GM23338 (cell line): ENCODE measurements around the gene SCGN. TPM values are rescaled to one million over a fixed set of nuclear protein-coding genes. Genes with fewer than 3 reads are reported as not detected.

Experiments used
- ATAC-seq: fragments of 200-7000 bp; cut with Tn5 transposase; 3 replicates; pipeline ENCODE4 v1.9.1; 2020
- DNase-seq: peaks from one replicate; pipeline ENCODE4 v3.0.0-alpha.2; 2015; ENCODE audit warnings: low spot score
- H2AFZ ChIP-seq: fragments of 200-600 bp; sonication (generic); 2 replicates; pipeline ENCODE4 v1.8.0; 2016; ENCODE audit warnings: antibody characterized with exemption, mild to moderate bottlenecking, moderate library complexity
- H3F3A ChIP-seq: fragments of 200-600 bp; sonication (generic); replicated peaks from 2 replicates; pipeline ENCODE4 v1.8.0; 2017; ENCODE audit warnings: antibody characterized with exemption, mixed run types, low read depth
- H3K27ac ChIP-seq: fragments of 200-600 bp; sonication (generic); 2 replicates; pipeline ENCODE4 v1.6.1; 2016; ENCODE audit warnings: low read depth
- H3K27me3 ChIP-seq: fragments of 200-600 bp; sonication (generic); 2 replicates; pipeline ENCODE4 v1.8.0; 2016; ENCODE audit warnings: mild to moderate bottlenecking, mixed run types, moderate library complexity; ENCODE audit not compliant: insufficient read depth
- H3K36me3 ChIP-seq: fragments of 200-600 bp; sonication (generic); 2 replicates; pipeline ENCODE4 v1.8.0; 2016; ENCODE audit warnings: mild to moderate bottlenecking; ENCODE audit not compliant: insufficient read depth
- H3K4me1 ChIP-seq: fragments of 200-600 bp; sonication (generic); 2 replicates; pipeline ENCODE4 v1.8.0; 2016; ENCODE audit warnings: mild to moderate bottlenecking, moderate library complexity; ENCODE audit not compliant: insufficient read depth
- H3K4me2 ChIP-seq: fragments of 200-600 bp; sonication (generic); 2 replicates; pipeline ENCODE4 v1.7.1; 2017; ENCODE audit warnings: mixed run types
- H3K4me3 ChIP-seq: fragments of 200-600 bp; sonication (generic); 2 replicates; pipeline ENCODE4 v1.6.1; 2016; ENCODE audit warnings: mixed run types
- H3K79me2 ChIP-seq: fragments of 200-600 bp; sonication (generic); replicated peaks from 2 replicates; pipeline ENCODE4 v1.8.0; 2017; ENCODE audit warnings: mild to moderate bottlenecking; ENCODE audit not compliant: insufficient read depth
- H3K9me2 ChIP-seq: fragments of 200-600 bp; sonication (generic); 2 replicates; pipeline ENCODE4 v1.8.0; 2017; ENCODE audit not compliant: insufficient read depth
- H4K20me1 ChIP-seq: fragments of 200-600 bp; sonication (generic); replicated peaks from 2 replicates; pipeline ENCODE4 v1.8.0; 2017; ENCODE audit warnings: mild to moderate bottlenecking; ENCODE audit not compliant: insufficient read depth
- H3K27ac Mint-ChIP-seq: 2 replicates; pipeline ENCODE4 v1.8.0; 2020; ENCODE audit warnings: inconsistent platforms, mild to moderate bottlenecking, moderate library complexity, mixed read lengths
- H3K27me3 Mint-ChIP-seq: 3 replicates; pipeline ENCODE4 v1.8.0; 2022; ENCODE audit warnings: low read depth, mild to moderate bottlenecking, moderate library complexity, mixed read lengths, inconsistent platforms; ENCODE audit not compliant: insufficient read depth, poor library complexity
- H3K36me3 Mint-ChIP-seq: 3 replicates; pipeline ENCODE4 v1.8.0; 2021; ENCODE audit warnings: low read depth, mild to moderate bottlenecking, inconsistent platforms, moderate library complexity, mixed read lengths
- H3K4me1 Mint-ChIP-seq: 3 replicates; pipeline ENCODE4 v1.8.0; 2020; ENCODE audit warnings: mild to moderate bottlenecking, inconsistent platforms, mixed read lengths
- H3K4me3 Mint-ChIP-seq: 3 replicates; pipeline ENCODE4 v1.8.0; 2021; ENCODE audit warnings: moderate library complexity, mild to moderate bottlenecking, inconsistent platforms, mixed read lengths
- H3K9me3 Mint-ChIP-seq: 3 replicates; pipeline ENCODE4 v1.8.0; 2020; ENCODE audit warnings: moderate library complexity, mild to moderate bottlenecking, inconsistent platforms, mixed read lengths
- CREB1 ChIP-seq: fragments of 250-450 bp; sonication (Bioruptor Pico); IDR thresholded peaks from 2 replicates; pipeline ENCODE4 v1.5.0; 2020; ENCODE audit warnings: low read depth, mild to moderate bottlenecking, moderate library complexity
- EZH2 ChIP-seq: fragments of 200-600 bp; sonication (generic); IDR thresholded peaks from one replicate; pipeline ENCODE4 v1.8.0; 2017; ENCODE audit warnings: antibody characterized with exemption, mild to moderate bottlenecking, low read depth; ENCODE audit not compliant: unreplicated experiment
- EZH2phosphoT487 ChIP-seq: fragments of 200-600 bp; sonication (generic); IDR thresholded peaks from one replicate; pipeline ENCODE4 v1.8.1; 2018; ENCODE audit warnings: antibody characterized with exemption; ENCODE audit not compliant: unreplicated experiment
- JUNB ChIP-seq: IDR thresholded peaks from one replicate; pipeline ENCODE4 v1.6.1; 2016; ENCODE audit warnings: antibody characterized with exemption; ENCODE audit not compliant: unreplicated experiment
- NANOG ChIP-seq: IDR thresholded peaks from 2 replicates; pipeline ENCODE4 v1.6.1; 2016; ENCODE audit warnings: antibody characterized with exemption, borderline replicate concordance
- POLR2AphosphoS5 ChIP-seq: IDR thresholded peaks from 2 replicates; pipeline ENCODE4 v1.6.1; 2016; ENCODE audit warnings: antibody characterized with exemption, low read depth
- STAT1 ChIP-seq: IDR thresholded peaks from one replicate; pipeline ENCODE4 v1.6.1; 2016; ENCODE audit warnings: antibody characterized with exemption; ENCODE audit not compliant: unreplicated experiment
- ZNF114 ChIP-seq: fragments of 250-450 bp; sonication (Bioruptor Pico); IDR thresholded peaks from 2 replicates; pipeline ENCODE4 v1.5.0; 2020; ENCODE audit warnings: mild to moderate bottlenecking, moderate library complexity
- ZNF331 ChIP-seq: fragments of 250-450 bp; sonication (Bioruptor Pico); IDR thresholded peaks from 2 replicates; pipeline ENCODE4 v1.5.0; 2020; ENCODE audit warnings: low read depth, mild to moderate bottlenecking, moderate library complexity
- ZNF462 ChIP-seq: fragments of 250-450 bp; sonication (Bioruptor Pico); IDR thresholded peaks from 2 replicates; pipeline ENCODE4 v1.5.0; 2020; ENCODE audit warnings: mild to moderate bottlenecking, moderate library complexity
- polyA plus RNA-seq: library from polyadenylated mRNA; unstranded; fragments of >200 nt; fragmentation: Nextera tagmentation; extraction: Ambion mirVana; gene quantifications from 2 replicates; pipeline ENCODE4 v1.2.1, GENCODE V29; 2016
- total RNA-seq: library from RNA; depleted of rRNA; stranded (reverse); fragments of >200 nt; shearing (Covaris generic); gene quantifications from 2 replicates; pipeline ENCODE4 v1.2.3, GENCODE V29; 2014
- TF ChIP-seq, protein P1 (sequence below): IDR thresholded peaks from one replicate; pipeline ENCODE4 v1.6.1; 2018; ENCODE audit warnings: antibody characterized with exemption; ENCODE audit not compliant: unreplicated experiment
- TF ChIP-seq, protein P2 (sequence below), 2 experiments: fragments of 200-600 bp in 1 of 2; sonication (generic) in 1 of 2; conservative IDR thresholded peaks; 2 replicates each; pipeline versions ENCODE4 v1.5.1 to v1.6.1; 2016 to 2017; ENCODE audit warnings: antibody characterized with exemption in 2 of 2, low read depth in 2 of 2, mild to moderate bottlenecking in 2 of 2, moderate library complexity in 1 of 2

Gene SCGN
- total and polyA plus RNA-seq, 2 experiments from 2014 or later: not detected

DNA sequence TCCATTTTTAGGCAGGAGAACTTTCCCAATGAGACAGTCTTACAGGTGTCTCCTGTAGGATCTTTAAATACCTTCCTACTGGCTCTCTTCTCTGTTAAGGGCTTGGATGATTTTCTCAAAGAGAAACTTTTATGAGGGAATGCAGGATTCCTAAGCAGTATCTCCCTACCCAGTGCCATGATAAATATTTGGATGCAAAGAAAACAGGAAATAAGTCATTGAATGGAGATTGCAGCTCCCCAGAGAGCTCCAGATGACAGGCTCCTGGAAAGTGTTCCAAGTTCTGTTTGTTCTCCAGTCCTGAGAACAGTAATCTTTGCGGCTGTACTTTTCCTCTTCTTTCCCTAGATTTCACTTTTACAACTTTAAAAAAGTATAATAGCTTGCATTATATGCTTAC is 2.4 kb upstream of the SCGN start:
- H3K4me3 Mint-ChIP-seq: no peak overlapping the region
- Histone ChIP-seq H3K4me1 (peaks cover 20% of the 10 kb centered on the region; the same call in 1 of the 2 replicates), H3K36me3 (no peaks in the 10 kb centered on the region), H4K20me1 (0 out of 2 replicates have a peak, but pooled peaks cover 5% of the 10 kb centered on the region), H3K9me2 (no peaks in the 10 kb centered on the region), H3K4me3 (no peak overlapping the region), H3F3A (no peaks in the 10 kb centered on the region; the same call in 1 of the 2 replicates), H3K27me3 (peaks cover 34% of the 10 kb centered on the region), H3K4me2 (no peak overlapping the region), H3K27ac (no peak overlapping the region), H3K79me2 (no peaks in the 10 kb centered on the region), H2AFZ (no peak overlapping the region)
- no peaks in the 10 kb centered on the region for H3K36me3 Mint-ChIP-seq
- no peak overlapping the region for H3K27ac Mint-ChIP-seq
- no peaks in the 10 kb centered on the region for H3K9me3 Mint-ChIP-seq
- TF ChIP-seq, protein P1, sequence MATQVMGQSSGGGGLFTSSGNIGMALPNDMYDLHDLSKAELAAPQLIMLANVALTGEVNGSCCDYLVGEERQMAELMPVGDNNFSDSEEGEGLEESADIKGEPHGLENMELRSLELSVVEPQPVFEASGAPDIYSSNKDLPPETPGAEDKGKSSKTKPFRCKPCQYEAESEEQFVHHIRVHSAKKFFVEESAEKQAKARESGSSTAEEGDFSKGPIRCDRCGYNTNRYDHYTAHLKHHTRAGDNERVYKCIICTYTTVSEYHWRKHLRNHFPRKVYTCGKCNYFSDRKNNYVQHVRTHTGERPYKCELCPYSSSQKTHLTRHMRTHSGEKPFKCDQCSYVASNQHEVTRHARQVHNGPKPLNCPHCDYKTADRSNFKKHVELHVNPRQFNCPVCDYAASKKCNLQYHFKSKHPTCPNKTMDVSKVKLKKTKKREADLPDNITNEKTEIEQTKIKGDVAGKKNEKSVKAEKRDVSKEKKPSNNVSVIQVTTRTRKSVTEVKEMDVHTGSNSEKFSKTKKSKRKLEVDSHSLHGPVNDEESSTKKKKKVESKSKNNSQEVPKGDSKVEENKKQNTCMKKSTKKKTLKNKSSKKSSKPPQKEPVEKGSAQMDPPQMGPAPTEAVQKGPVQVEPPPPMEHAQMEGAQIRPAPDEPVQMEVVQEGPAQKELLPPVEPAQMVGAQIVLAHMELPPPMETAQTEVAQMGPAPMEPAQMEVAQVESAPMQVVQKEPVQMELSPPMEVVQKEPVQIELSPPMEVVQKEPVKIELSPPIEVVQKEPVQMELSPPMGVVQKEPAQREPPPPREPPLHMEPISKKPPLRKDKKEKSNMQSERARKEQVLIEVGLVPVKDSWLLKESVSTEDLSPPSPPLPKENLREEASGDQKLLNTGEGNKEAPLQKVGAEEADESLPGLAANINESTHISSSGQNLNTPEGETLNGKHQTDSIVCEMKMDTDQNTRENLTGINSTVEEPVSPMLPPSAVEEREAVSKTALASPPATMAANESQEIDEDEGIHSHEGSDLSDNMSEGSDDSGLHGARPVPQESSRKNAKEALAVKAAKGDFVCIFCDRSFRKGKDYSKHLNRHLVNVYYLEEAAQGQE: no peak
- TF ChIP-seq JUNB (no peak), EZH2phosphoT487 (no peak), NANOG (no peak), ZNF114 (no peak), POLR2AphosphoS5 (no peak), CREB1 (CRISPR knock-in tag) (no peak), ZNF331 (CRISPR knock-in tag) (no peak), EZH2 (no peak), STAT1 (no peak), ZNF462 (CRISPR knock-in tag) (no peak)
- TF ChIP-seq, protein P2, sequence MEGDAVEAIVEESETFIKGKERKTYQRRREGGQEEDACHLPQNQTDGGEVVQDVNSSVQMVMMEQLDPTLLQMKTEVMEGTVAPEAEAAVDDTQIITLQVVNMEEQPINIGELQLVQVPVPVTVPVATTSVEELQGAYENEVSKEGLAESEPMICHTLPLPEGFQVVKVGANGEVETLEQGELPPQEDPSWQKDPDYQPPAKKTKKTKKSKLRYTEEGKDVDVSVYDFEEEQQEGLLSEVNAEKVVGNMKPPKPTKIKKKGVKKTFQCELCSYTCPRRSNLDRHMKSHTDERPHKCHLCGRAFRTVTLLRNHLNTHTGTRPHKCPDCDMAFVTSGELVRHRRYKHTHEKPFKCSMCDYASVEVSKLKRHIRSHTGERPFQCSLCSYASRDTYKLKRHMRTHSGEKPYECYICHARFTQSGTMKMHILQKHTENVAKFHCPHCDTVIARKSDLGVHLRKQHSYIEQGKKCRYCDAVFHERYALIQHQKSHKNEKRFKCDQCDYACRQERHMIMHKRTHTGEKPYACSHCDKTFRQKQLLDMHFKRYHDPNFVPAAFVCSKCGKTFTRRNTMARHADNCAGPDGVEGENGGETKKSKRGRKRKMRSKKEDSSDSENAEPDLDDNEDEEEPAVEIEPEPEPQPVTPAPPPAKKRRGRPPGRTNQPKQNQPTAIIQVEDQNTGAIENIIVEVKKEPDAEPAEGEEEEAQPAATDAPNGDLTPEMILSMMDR (conservative IDR thresholded peaks at IDR 0.05; ENCODE audit: low read depth in 2 of 2): no peak
- DNase-seq (no peak), ATAC-seq (no peak)
- peaks cover 1% of the 10 kb centered on the region for H3K27me3 Mint-ChIP-seq
- peaks cover 20% of the 10 kb centered on the region for H3K4me1 Mint-ChIP-seq
